HL-60/S4 treated with retinoic acid at 250 ng/mL for 4 days and 3 days (cell line): ENCODE measurements around the gene CNTNAP2.
"Not testable (repeated sequence)": the region's sequence is repeated elsewhere in the genome, so short reads cannot be mapped to it uniquely, and the experiment has no call there.

ENCODE experiments used
- in situ Hi-C: fragments of 300-500 bp; cut with MboI; formaldehyde crosslinking; loops from 2 replicates; pipeline ENCODE4 v1.7.0; 2022; ENCODE audit warnings: low sequenced_read_pairs

CNTNAP2 gene

GRCh38 chr7:148035950-148036349 lies 1919.3 kb downstream of the CNTNAP2 start:
- in situ Hi-C loops = no loop called here

DNA sequence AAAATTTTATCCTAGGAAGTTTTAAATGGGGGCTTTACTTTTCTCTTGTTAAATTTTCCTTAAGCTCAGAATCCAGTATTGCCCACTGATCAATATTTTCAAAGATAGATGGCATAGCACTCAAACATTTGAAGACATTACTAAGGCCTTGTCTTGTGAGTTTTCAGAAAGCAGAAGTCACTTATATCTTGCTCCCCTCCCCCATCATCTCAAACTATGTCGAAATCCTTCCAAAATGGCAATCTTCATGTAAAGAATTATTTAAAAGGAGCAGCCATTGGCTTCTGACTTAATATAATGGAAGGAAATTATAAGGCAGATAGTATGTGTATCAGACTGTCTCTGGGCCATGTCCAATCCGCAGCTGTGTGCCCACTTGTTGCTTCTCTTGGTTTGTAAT lies 1920.4 kb downstream of the CNTNAP2 start:
- in situ Hi-C loops = no loop called here

GRCh38 chr7:148041156-148041555 lies 1924.6 kb downstream of the CNTNAP2 start:
- in situ Hi-C loops = no loop called here

- in situ Hi-C loops = no loop called here
Observed at GRCh38 chr7:148042935-148043631, 1926.5 kb downstream of the CNTNAP2 start.

DNA sequence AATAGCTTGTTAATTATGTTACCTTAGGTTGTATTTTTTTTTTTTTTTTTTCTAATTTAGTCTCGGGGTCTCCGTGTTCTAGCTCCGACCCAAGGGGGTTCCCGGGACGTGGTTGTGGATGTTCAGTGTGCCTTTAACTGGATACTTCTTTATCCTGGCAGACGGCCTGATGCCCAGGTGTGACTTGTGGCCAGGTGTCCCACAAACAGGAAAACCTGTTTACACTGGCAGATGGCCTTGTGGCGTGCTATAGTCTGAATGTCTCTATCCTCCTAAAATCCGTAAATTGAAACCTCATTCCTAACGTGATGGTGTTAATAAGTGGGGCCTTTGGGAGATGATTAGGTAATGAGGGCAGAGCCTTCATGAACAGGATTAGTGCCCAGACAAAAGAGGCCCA lies 1927.6 kb downstream of the CNTNAP2 start:
- in situ Hi-C loops = no loop called here

DNA sequence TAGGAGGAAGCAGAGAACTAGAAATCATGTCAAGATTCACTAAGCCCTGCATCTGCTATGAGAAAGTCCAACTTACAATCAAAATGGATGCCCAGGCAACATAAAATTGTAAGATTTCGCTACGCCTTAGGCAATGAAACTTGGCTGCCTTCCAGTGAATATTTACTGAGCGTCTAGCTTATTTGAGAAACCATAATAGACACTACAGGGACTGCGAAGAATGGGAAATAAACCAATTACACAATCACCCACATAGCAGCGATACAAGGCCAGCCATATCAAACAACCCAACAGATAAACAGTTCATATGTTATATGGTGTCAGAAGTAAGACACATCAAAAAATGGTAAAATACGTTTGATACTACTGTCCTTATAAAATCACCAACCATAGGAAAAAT lies 1928.9 kb downstream of the CNTNAP2 start:
- in situ Hi-C loops = no loop called here

DNA sequence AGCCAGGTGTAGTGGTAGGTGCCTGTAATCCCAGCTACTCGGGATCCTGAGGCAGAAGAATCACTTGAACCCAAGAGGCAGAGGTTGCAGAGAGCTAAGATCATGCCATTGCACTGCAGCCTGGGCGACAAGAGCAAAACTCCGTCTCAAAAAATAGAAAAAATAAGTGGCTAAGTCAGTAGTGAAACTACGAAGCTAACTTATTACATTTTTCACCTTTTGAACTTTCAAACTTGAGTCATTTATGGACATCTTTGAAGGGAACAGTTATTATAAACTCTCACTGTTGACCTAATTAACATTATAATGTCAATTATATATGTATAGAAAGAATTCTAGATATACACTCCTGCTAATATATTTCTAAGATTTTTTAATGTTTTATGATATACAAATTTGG lies 1932.5 kb downstream of the CNTNAP2 start:
- in situ Hi-C loops = no loop called here

DNA sequence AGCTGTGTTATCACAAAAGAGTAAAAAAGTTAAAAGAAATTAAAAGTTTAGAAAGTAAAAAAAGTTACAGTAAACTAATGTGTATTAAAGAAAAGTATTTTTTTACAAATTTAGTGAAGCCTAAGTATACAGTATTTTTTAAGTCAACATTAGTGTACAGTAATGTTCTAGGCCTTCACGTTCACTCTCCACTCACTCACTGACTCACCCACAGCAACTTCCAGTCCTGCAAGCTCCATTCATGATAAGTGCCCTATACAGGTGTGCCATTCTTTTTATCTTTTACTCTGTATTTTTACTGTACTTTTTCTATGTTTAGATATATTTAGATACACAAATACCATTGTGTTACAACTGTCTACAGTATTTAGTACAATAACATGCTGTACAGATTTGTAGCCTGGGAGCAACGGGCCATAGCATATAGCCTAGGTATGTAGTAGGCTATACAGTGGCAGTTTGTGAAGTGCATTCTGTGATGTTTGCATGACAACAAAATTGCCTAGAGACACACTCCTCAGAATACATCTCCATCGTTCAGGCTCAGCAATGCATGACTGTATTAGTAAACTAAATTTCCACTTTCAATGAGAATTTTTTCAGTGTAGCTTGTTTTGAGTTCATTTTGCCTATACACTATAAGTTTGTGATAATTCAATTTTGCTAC lies 1934.0 kb downstream of the CNTNAP2 start:
- in situ Hi-C loops = no loop called here

DNA sequence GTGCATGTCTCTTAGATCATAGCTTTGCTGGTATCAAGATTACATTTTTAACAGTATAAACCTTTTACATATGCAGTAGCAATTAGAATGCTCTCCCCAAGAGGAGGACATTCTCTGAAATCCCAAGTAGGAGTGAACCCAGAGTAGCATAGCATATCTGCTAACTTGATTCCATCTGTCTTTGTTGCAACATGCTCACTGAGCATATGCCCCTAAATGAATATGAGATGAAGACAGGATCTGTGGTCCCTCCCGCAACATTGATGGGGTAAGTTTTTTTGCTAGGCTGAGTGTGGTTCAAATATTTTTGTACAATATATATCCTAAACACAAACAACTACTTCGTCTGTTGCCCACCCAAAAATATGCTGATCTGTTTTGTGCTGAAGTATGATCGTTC lies 1939.8 kb downstream of the CNTNAP2 start:
- in situ Hi-C loops = no loop called here

DNA sequence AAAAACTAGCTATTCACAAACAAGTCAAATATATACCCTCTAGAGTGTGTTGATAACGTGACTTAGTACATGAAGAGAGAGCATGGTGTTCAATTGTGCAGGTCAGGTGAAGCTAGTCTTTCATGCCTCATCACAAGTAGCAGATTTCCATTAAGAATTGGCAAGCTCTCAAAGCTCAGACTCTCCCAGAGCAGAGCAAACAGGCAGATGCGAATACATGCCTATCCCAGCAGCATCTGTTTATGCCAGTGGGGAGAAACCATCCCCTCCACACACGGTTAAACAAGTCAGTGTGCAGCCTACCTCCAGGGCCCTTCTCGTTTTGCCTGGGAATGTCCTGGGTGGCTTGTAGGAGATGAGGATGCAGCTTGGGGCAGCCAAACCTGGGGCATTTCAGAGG lies 1941.5 kb downstream of the CNTNAP2 start:
- in situ Hi-C loops = no loop called here

GRCh38 chr7:148058753-148059152 lies 1942.2 kb downstream of the CNTNAP2 start:
- in situ Hi-C loops = no loop called here

DNA sequence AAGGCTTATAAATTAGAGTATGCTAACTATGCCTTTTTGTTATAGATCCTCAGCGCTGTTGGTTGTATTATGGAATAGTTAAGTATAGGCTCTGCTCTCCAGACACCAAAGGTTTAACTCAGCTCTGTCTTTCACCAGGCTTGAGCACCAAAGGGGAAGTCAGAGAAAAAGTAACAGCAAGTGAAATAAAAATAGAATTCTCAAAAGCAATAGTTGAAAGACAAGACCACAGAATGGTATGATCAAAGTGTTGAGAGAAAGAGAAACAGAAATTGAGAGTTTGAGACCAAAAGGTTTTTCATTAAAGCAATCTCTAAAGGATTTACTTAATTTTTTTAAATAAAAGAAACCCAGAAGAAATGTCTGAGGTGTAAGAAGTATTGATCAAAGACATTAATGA lies 1944.1 kb downstream of the CNTNAP2 start:
- in situ Hi-C loops = no loop called here

DNA sequence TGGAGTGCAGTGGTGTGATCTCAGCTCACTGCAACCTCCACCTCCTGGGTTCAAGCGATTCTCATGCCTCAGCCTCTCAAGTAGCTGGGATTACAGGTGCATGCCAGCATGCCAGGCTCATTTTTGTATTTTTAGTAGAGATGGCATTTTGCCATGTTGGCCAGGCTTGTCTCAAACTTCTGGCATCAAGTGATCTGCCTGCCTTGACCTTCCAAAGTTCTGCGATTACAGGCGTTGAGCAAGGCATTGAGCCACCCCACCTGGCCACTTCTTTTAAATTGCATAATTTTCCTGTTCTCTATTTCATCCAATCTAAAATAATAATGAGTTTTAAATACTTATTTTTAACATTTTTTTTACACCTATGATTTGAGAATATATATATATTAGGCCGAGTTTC lies 1961.5 kb downstream of the CNTNAP2 start:
- in situ Hi-C loops = not testable (repeated sequence)

- in situ Hi-C loops = no loop called here
Observed at GRCh38 chr7:148079206-148080080, 1962.8 kb downstream of the CNTNAP2 start.

- in situ Hi-C loops = no loop called here
Observed at GRCh38 chr7:148083448-148083847, 1966.8 kb downstream of the CNTNAP2 start.

DNA sequence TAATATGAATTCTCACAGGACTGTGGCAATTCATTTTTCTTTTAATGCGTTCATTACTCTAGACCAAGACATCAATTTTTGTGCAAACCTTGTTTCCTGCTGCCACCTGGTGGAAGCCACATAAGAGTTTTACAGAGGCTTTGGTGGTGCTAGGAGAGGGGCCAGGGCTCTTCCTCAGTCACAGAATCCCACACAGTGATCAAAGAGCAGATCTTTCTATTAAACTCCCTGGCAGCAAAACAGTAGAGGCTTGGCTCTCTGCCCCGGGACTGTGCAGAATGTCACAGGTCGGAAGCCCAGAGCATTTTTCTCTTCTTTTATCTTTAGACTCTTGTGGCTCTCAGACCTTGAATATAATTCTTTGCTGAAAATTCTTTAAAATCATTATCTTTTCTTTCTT lies 1967.5 kb downstream of the CNTNAP2 start:
- in situ Hi-C loops = no loop called here

DNA sequence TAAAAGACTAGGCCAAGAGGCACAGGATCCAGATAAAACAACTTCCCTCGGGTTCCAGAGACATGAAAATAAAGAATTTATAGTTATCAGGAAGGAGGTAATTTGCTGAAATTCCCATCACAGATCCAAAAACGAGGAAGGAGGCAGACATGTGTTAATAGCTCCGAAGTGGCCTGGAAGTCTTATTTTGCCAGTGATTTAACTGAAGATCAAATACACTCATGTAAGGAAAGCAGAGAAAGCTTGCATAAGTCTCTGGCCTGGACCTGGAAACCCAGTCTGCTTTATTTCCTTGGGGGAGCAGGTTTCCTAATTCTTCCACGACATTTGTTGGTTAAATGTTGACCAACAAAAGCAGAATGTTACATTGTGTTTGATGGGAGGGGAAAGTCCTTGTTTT lies 1975.3 kb downstream of the CNTNAP2 start:
- in situ Hi-C loops = no loop called here

DNA sequence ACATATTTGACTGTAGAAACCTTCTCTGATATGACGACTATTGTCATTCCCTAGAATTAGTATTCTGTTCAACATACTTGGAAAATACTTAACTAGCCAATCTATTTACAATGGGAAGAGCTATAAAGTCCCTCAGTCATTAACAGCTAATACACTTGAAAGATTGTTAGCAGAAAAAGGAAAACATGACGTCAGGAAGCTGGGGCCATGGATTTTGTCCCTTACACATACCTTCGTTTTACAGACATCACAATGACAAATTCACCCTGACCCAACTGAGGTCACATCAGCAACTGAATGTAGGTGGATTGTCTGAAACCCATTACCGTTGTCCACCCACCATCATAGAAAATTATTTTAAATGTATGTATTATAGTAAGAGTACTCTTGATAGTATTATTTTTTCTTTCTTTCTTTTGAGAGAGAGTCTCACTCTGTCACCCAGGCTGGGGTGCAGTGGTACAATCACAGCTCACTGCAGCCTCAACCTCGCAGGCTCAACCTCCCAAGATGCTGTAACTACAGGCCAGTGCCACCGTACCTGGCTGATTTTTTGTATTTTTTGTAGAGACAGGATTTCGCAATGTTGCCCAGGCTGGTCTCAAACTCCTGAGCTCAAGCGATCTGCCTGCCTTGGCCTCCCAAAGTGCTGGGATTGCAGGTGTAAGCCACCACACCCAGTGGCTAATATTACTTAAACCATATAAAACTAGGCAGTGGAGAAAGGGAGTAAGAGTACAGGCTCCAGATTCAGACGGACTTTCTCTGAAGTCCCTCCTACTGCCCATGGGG lies 1977.0 kb downstream of the CNTNAP2 start:
- in situ Hi-C loops = no loop called here

DNA sequence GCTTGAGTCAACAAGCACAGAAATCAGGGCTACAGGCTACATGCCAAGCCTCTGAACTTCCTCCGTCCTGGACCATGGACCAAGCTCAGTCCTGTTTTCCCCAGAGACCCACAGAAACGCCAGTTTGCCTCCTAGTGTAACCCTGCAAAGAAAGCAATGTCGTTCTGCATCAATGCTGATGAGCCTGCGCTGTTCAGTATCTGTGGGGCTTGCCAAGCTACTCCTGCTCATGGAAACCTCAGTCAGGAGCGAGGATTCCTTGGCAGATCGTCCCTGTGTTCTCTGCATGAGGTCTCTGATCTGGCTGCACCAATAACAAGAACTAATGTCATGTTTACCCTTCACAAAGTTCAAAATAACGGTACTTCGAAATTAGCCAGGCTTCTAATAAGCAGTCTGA lies 1978.5 kb downstream of the CNTNAP2 start:
- in situ Hi-C loops = no loop called here

DNA sequence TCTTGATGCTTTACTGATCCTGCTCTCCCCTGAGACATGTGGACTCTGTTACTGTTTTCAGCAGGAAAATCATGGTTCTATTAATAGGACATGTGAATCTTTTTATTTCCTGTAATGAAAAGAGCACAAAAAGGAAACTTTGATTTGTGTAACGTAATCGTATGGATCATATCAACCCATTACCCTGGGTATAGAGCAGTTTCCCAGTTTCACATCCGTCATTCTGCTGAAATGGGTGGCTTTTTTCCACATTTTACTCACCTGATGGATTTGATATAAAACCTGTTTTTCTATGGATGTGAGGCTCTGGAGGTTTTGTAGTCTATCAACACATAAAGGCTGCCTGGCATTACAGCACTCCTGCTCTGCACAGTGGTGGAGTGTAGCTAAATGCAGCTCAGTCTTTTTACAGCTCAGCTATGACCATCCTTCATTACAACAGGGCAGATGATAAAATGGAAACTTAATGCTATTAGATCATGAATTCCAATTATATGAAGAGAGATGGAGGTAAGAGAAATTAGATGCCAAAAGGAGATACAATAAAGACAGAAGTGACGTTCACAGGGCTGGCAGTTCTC lies 1987.6 kb downstream of the CNTNAP2 start:
- in situ Hi-C loops = no loop called here

DNA sequence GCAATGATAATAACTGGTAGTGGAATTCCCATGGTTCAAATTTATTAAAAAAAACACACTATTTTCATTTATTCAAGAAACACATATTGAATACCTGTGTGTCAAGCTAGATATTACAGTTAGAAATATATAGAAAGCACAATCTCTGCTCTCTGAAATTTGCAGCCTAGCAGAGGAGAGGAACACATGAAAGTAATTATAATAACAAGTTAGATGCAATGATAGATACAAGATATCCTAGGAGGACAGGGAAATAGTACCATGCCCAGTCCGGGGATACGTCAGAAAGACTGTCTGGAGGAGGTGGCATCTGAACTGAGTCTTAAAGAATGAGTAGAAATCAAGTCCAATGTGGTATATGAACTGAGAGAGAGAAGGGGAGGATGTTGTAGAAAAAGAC lies 1988.3 kb downstream of the CNTNAP2 start:
- in situ Hi-C loops = no loop called here
